AG10803 (cell line): ENCODE data around the gene IKZF4.

ENCODE experiments used
- DNase-seq: peaks from one replicate; pipeline ENCODE4 v3.0.0; 2010; ENCODE audit warnings: low read depth
- H3K4me3 ChIP-seq: 2 replicates; pipeline ENCODE4 v1.5.1; 2011; ENCODE audit warnings: mild to moderate bottlenecking, low read length, control low read depth
- TF ChIP-seq, protein P1 (sequence below): conservative IDR thresholded peaks from 2 replicates; pipeline ENCODE4 v1.5.1; 2011; ENCODE audit warnings: mild to moderate bottlenecking, low read length, control low read depth, inconsistent platforms

Gene IKZF4

DNA sequence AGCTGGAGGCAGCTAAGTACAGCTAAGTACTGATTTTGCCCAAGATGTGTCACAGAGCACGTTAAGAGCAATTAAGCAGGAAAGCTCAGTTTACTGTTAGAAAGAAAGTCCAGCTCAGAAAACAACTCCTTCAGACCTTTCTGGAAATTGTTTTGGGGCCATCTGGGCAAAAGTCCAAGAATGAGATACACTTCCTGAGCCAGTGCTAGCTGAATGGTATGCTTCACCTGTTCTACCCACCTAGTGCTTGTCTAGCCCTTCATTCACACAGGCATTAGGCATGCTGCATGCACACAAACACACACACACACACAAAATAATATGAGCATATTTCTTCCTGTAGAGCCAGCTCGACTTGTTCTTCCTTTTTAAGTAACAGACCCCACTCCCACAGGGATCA is 6.6 kb upstream of the IKZF4 start:
- no peak overlapping the region for H3K4me3 ChIP-seq
- no peak for DNase-seq
- TF ChIP-seq, protein P1, sequence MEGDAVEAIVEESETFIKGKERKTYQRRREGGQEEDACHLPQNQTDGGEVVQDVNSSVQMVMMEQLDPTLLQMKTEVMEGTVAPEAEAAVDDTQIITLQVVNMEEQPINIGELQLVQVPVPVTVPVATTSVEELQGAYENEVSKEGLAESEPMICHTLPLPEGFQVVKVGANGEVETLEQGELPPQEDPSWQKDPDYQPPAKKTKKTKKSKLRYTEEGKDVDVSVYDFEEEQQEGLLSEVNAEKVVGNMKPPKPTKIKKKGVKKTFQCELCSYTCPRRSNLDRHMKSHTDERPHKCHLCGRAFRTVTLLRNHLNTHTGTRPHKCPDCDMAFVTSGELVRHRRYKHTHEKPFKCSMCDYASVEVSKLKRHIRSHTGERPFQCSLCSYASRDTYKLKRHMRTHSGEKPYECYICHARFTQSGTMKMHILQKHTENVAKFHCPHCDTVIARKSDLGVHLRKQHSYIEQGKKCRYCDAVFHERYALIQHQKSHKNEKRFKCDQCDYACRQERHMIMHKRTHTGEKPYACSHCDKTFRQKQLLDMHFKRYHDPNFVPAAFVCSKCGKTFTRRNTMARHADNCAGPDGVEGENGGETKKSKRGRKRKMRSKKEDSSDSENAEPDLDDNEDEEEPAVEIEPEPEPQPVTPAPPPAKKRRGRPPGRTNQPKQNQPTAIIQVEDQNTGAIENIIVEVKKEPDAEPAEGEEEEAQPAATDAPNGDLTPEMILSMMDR: no peak

DNA sequence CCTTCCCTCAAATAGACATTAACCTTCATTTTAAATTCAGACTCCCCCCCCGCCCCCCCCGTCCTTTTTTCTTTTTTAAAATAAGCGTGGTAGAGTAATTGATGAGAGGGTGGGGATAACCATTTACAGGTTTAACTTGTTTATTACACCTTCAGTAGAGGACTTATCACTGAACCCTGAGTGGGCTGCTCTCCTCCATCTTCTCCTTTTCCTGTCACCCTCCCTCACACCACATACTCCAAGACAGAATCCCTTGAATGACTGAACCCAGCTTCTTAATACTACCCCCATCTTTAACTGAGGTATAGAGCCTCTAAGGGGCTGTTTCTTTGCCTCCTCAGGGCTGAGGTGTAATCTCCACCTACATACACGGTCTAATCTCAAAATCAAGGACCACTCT is 3.7 kb upstream of the IKZF4 start:
- no peak overlapping the region for H3K4me3 ChIP-seq

DNA sequence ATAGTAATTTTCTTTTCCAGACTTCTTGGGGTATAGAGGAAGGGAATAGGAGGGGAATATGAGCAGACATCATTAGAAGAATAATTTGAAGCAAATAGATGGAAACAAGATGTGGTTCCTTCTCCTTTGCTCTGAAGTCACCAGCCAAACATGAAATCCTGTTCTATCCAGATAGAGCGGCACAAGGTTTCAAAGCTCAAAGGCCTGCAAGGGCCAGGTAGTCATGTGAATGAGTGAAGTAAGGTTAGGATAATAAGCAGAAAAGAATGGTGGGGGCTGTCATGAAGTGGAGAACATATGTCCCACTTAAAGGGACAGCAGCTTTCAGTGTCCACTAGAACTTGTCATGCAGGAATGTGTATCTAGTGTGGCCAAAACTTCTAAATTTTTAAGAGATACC is 2.5 kb upstream of the IKZF4 start:
- TF ChIP-seq, protein P1: no peak
- DNase-seq: no peak
- no peak overlapping the region for H3K4me3 ChIP-seq

More for the DNA sequence above, 3.7 kb upstream of the IKZF4 start:
- TF ChIP-seq, protein P1: no peak
- DNase-seq: no peak

DNA sequence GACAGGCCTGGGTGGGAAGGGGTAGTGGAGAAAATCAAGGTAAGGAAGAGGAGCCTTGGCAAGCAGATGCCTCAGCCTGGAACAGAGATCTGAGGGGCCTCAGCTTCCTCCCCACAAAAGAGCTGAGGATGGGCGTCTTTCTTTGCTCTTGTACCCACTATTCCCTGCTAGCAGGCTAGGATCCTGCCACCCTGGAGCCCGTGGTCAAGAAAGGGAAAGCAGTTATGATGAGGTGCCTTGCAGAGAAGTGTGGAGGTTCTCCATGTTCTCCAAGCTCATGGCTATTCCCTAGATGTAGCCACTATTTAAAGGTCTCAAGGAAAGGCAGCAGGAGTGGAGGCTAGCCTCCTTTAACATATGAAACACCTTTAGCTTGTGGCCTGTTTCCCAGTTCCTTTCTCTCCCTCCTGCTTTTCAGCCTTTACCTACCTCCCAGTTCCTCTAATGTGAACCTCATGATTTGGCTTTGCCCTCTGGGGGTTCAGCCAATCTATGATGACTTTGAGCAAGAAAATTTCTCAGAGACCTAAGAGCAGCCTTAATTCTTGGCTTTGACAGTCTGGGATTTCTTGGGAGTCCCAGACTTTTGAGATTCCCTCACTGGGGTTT is 1.1 kb downstream of the IKZF4 start:
- TF ChIP-seq, protein P1: no peak
- H3K4me3 ChIP-seq: no peak overlapping the region
- no peak for DNase-seq

DNA sequence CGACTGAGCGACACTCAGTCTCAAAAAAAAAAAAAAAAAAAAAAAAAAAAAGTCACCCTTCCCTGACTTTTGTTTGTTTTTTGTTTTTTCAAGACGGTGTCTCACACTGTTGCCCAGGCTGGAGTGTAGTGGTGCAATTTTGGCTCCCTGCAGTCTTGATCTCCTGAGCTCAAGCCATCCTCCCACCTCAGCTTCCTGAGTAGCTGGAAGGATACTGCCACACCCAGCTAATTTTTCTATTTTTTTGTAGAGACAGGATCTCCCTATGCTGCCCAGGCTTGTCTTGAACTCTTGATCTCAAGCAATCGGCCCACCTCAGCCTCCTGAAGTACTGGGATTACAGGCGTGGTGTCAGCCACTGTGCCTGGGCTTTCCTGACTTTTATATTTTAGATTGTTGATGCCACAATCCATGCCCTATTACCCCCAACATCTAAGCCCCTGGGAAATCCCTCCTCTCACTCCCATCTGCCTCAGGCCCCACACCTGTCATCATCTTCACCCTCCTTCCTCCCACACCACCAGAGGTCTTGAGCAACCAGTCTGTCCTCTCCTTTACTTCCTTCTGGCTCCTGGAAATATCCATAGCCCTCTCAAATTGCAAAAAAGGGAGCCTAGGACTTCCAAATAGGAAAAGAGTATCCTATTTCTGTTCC is 7.8 kb downstream of the IKZF4 start:
- no peak for DNase-seq
- H3K4me3 ChIP-seq: no peak overlapping the region

DNA sequence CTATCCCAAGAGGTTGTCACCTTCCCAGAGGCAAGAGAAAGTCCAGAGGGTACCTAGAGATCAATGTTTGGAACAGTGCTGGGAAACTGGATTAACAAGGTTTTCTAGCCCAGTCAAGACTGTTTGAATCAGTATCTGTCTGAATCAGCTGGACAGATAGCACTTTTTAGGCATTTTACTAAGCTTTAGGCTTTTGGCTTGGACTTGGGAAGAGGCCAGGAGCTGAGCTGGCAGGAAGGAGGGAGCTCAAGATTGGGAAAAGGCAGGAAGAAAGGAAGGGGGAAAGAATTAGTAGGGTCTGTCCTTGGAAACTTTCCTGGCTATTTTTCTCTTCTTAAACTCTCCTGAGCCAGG is 8.3 kb downstream of the IKZF4 start:
- DNase-seq: peak; percentile 57
- TF ChIP-seq, protein P1: no peak
- no peak overlapping the region for H3K4me3 ChIP-seq

More for the DNA sequence above, 7.8 kb downstream of the IKZF4 start:
- TF ChIP-seq, protein P1: no peak

DNA sequence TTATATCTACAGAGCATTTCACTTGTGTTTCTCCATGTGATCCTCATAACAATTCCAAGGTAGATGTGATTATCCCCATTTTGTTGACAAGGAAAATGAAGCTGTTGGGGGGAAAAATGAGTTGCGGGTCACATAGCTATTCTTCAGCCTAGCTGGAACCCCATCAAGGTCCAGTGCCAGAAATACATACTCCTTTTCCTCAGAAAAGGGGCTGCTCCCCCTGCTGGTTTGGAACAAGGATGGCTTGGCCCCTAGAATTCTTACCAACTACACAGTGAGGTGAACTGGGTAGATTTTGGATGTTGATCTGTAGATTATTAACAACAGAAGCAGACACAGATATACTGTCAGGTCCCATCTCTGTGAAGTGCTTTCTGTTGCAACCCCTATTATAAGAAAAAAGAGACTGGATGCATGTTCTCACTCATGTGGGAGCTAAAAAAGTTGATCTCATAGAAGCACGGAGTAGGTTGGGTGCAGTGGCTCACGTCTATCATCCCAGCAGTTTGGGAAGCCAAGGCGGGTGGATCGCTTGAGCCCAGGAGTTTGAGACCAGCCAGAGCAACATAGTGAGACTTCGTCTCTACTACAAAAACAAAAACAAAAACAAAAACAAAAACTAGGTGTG is 8.9 kb downstream of the IKZF4 start:
- no peak overlapping the region for H3K4me3 ChIP-seq
- TF ChIP-seq, protein P1: peak; percentile 84
- DNase-seq: peak; percentile 68
